C4-2B (cell line): ENCODE results near the gene ASB13.
A peak's percentile ranks its signal among the peaks of the same experiment; 100 is the strongest.

Source experiments
- H3K27ac ChIP-seq: fragments of 450-650 bp; 2 replicates; pipeline ENCODE4 v1.5.1; 2017
- ZFX ChIP-seq: fragments of 450-650 bp; IDR thresholded peaks from 2 replicates; pipeline ENCODE4 v1.6.1; 2017
- TF ChIP-seq, protein P1 (sequence below): fragments of 450-650 bp; conservative IDR thresholded peaks from 2 replicates; pipeline ENCODE4 v1.5.1; 2017; ENCODE audit warnings: mild to moderate bottlenecking

Gene ASB13

GRCh38 chr10:5650664-5651387 lies 15.6 kb downstream of the ASB13 start:
- no peak for TF ChIP-seq ZFX
- TF ChIP-seq, protein P1, sequence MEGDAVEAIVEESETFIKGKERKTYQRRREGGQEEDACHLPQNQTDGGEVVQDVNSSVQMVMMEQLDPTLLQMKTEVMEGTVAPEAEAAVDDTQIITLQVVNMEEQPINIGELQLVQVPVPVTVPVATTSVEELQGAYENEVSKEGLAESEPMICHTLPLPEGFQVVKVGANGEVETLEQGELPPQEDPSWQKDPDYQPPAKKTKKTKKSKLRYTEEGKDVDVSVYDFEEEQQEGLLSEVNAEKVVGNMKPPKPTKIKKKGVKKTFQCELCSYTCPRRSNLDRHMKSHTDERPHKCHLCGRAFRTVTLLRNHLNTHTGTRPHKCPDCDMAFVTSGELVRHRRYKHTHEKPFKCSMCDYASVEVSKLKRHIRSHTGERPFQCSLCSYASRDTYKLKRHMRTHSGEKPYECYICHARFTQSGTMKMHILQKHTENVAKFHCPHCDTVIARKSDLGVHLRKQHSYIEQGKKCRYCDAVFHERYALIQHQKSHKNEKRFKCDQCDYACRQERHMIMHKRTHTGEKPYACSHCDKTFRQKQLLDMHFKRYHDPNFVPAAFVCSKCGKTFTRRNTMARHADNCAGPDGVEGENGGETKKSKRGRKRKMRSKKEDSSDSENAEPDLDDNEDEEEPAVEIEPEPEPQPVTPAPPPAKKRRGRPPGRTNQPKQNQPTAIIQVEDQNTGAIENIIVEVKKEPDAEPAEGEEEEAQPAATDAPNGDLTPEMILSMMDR: no peak
- H3K27ac ChIP-seq: peak overlapping the region; percentile 88

DNA sequence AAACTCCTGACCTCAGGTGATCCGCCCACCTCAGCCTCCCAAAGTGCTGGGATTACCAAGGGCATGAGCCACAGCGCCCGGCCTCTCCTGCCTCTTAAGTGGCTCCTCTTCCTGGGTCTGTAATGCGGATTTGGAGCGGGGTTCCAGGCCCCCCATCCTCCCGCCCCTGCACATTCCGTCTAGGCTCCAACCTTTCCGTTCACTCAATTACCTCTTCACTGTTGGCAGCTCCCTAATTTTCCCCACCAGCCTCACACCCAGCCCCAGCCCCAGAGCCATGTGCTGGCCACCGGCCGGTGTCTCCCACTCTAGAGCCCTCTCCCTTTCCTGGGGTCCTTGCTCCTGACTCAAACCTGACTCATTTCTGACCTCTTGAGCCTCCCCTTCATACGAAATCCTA lies 16.6 kb downstream of the ASB13 start:
- no peak for TF ChIP-seq ZFX
- TF ChIP-seq, protein P1: no peak
- no peak overlapping the region for H3K27ac ChIP-seq

- no peak overlapping the region for H3K27ac ChIP-seq
- TF ChIP-seq ZFX: no peak
- TF ChIP-seq, protein P1: no peak
These were observed 17.6 kb downstream of the ASB13 start for GRCh38 chr10:5648494-5649457.

GRCh38 chr10:5647507-5648240 lies 18.7 kb downstream of the ASB13 start:
- TF ChIP-seq, protein P1: no peak
- TF ChIP-seq ZFX: no peak
- H3K27ac ChIP-seq: no peak overlapping the region

- no peak overlapping the region for H3K27ac ChIP-seq
- no peak for TF ChIP-seq ZFX
- TF ChIP-seq, protein P1: no peak
These were observed 20.3 kb downstream of the ASB13 start for GRCh38 chr10:5645944-5646617.

DNA sequence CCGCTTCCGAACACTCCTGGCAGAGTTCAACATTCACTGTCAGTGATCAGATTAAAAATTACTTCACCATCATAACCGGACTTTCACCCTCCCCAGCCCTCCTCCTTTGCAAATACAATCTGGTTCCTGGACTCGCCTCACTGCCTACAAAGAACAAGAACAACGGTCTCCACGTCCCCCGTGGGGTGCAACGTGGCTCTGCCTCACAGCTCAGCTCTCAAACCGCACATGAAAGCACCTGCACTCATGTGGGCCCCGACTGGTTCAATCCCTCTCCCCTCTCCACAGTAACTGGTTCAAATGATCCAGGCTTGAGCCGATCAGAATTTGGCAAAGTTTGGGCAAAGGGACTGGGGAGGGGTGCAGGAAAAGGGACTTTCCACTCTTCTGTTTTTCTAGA lies 21.0 kb downstream of the ASB13 start:
- TF ChIP-seq, protein P1: no peak
- TF ChIP-seq ZFX: no peak
- H3K27ac ChIP-seq: 0 out of 2 replicates have a peak overlapping the region, but pooled peaks have one; percentile 26
